ENCODE data around the gene C11orf42.

DNA sequence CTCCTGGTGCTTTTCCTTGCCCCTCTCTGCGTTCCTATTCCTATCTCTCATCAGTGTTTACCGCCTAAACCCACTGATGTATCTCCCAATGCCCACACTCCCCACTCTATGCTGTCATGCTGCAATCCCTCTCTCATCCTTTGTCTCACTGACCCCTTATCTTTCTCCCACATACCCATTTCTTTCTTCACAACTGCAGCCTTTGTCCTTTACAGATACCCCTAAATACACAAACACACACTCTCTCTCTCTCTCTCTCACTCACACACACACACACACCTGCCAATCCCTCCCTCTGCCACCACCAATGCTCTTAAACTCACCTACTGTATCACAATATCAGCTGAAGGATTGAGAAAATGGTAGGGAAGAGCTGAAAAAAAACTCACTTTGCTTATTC lies 29.9 kb upstream of the C11orf42 start:
- no peak for TF ChIP-seq POLR2A (IDR thresholded peaks at IDR 0.05)
- TF ChIP-seq, protein P1, sequence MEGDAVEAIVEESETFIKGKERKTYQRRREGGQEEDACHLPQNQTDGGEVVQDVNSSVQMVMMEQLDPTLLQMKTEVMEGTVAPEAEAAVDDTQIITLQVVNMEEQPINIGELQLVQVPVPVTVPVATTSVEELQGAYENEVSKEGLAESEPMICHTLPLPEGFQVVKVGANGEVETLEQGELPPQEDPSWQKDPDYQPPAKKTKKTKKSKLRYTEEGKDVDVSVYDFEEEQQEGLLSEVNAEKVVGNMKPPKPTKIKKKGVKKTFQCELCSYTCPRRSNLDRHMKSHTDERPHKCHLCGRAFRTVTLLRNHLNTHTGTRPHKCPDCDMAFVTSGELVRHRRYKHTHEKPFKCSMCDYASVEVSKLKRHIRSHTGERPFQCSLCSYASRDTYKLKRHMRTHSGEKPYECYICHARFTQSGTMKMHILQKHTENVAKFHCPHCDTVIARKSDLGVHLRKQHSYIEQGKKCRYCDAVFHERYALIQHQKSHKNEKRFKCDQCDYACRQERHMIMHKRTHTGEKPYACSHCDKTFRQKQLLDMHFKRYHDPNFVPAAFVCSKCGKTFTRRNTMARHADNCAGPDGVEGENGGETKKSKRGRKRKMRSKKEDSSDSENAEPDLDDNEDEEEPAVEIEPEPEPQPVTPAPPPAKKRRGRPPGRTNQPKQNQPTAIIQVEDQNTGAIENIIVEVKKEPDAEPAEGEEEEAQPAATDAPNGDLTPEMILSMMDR (IDR thresholded peaks at IDR 0.05), result no peak

Measured in ovary (tissue), 3 donors.